Activated CD8-positive, alpha-beta memory T cell treated with anti-CD3 and anti-CD28 coated beads for 48 hours (primary cell): ENCODE results near the gene WFDC9.
"Not testable (repeated sequence)": the region's sequence is repeated elsewhere in the genome, so short reads cannot be mapped to it uniquely, and the experiment has no call there.

ENCODE experiments used
- DNase-seq, 3 experiments: peaks; one replicate each; pipeline ENCODE4 v3.0.0-alpha.2; 2020; ENCODE audit warnings: low read depth in 2 of 3, low spot score in 2 of 3

Gene WFDC9

DNA sequence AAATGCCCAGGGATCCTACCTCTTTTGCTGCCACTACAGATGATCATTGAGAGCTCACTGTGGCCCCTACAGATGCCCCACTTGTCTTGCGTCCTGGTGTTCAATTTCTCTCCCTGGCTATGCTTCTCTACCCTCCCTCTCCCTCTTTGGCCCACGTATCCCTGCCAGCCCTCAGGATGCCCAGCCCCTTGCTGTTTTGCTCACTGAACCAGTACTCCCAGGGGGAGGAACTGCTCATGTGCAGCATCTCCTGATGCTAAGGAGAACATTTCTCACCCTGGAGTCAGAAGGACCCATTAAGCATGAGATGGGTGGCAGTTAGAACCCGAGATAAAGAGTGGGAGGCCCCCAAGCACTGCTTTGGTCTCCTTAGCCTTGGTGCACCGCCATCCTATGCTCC, at the start of gene WFDC9:
WFDC9 (minus strand) TSS at position 101 of the 400 bp plus-strand sequence. CDS start 21,103 bp downstream, outside the sequence.
- DNase-seq = no peak

DNA sequence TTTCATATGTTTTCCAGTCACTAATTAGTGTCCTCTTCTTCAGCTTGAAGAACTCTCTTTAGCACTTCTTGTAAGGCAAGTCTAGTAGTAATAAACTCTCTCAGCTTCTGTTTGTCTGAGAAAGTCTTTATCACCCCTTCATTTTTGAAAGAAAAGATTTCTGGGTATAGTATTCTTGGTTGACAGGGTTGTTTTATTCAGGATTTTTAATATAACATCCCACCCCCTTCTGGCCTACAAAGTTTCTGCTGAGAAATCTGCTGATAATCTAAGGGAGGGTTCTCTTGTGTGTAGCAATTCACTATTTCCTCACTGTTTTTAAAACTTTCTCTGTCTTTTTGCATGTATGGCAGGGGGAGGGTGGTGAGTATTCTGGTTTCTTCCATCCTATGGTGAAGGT, 48.6 kb upstream of the WFDC9 start:
- no peak for DNase-seq

DNA sequence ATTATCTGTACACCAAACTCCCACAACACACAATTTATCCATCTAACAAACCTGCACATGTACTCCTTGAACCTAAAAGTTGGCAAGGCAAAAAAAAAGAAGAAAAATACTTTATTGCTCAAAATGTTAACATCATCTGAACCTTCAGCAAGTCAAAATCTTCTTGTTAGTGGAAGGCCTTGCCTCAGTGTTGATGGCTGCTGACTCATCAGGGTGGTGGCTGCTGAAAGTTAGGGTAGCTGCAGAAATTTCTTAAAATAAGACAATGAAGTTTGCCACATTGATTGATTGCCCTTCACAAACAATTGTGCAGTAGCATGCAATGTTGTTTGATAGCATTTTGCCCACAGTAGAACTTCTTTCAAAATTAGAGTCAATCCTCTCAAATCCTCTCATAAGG, 41.7 kb upstream of the WFDC9 start:
- no peak for DNase-seq

DNA sequence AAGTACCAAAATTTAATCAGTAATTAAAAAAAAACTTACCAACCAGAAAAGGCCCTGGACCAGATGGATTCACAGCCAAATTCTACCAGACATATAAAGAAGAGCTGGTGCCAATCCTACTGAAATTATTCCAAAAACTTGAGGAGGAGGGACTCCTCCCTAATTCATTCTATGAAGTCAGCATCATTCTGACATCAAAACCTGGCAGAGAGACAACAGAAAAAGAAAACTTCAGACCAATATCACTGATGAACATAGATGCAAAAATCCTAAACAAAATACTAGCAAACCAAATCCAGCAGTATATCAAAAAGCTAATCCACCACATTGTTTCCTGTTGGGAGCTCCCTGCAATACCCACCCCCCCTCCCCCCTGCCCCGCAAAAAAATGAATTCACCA, 39.1 kb upstream of the WFDC9 start, which contains the start of gene WFDC11:
WFDC11 (minus strand) TSS at position 101 of the 400 bp plus-strand sequence. CDS start 19,639 bp downstream, outside the sequence.
- no peak for DNase-seq

DNA sequence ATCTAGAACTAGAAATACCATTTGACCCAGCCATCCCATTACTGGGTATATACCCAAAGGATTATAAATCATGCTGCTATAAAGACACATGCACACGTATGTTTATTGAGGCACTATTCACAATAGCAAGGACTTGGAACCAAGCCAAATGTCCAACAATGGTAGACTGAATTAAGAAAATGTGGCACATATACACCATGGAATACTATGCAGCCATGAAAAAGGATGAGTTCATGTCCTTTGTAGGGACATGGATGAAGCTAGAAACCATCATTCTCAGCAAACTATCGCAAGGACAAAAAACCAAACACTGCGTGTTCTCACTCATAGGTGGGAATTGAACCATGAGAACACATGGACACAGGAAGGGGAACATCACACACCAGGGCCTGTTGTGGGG, 26.0 kb upstream of the WFDC9 start:
- DNase-seq = not testable (repeated sequence)

DNA sequence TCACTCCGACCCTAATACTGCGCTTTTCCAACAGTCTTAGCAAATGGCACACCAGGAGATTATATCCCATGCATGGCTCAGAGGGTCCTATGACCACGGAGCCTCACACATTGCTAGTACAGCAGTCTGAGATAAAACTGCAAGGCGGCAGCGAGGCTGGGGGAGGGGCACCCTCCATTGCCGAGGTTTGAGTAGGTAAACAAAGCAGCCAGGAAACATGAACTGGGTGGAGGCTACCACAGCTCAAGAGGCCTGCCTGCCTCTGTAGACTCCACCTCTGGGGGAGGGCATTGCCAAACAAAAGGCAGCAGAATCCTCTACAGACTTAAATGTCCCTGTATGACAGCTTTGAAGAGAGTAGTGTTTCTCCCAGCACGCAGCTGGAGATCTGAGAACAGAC, 20.6 kb upstream of the WFDC9 start:
- DNase-seq = not testable (repeated sequence)

DNA sequence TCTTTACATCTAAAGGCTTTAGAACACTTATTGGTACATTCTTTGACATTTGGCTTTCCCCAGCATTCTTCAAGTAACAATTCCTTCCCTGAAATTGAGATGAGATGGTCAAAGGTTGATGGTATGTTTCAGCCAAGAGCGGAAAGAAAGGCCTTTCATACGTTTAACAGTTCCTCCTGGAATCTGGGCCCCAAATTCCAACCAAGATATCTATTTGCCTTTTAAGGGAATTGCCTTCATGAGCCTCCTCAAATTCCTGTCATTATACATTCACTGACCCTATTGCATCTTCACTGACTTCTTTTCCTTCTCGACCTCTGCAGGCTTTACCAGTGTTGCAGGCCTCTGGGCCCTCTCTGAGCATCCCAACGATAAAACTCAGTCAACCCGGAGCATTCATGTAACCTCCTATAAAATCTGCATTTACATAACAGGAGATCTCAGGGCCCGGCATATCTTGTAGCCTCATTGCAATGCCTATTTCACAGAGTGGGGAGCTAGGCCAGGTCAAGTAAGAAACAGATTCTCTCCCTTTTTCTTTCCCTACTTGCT, 18.3 kb upstream of the WFDC9 start:
- DNase-seq = no peak

DNA sequence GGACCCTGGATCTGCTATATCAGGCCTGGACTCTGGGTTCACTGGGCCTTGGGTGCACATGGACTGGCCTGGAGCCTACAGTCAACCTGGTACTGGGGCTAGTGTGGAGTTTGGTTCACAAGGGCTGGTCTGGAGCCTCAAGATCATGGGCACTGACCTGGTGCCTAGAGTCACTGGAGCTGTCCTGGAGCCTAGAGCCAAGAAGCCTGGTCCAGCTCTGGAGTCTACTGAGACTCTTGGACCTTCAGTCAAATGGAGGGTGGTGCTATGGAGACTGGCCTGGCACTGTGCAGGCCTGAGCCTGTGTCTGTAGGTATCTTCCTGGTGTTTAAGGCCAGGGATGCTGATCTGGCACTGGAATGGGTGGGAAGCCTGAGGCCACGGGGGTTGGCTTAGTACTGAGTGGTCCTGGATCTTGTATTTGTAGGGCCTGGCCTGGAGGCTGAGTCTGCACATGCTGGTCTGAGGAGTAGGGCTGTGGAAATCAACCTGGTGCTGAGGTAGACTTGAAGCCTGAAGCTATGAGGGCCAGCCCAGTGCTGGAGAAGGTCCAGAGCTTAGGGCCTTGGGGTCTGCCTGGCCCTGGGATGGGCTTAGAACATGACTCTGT, 16.5 kb upstream of the WFDC9 start:
- no peak for DNase-seq

DNA sequence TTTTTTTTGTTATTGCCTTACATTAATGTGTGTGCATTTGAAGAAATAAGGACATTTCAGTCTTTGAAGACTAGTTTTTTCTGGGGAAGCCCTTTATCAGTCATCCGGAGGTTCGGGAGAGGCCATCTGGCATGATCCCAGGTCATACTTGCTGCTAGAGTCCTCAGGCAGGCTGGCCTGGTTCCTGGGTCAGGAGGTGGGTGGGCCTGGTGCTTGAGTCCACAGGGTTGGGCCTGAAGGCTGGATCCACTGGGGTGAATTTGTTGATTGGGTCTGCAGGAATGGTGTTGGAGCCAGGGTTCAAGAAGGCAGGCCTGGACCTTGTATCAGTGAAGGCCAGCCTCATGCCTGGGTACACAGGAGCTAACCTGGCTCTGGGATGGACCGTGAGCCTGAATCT, 15.8 kb upstream of the WFDC9 start:
- no peak for DNase-seq

DNA sequence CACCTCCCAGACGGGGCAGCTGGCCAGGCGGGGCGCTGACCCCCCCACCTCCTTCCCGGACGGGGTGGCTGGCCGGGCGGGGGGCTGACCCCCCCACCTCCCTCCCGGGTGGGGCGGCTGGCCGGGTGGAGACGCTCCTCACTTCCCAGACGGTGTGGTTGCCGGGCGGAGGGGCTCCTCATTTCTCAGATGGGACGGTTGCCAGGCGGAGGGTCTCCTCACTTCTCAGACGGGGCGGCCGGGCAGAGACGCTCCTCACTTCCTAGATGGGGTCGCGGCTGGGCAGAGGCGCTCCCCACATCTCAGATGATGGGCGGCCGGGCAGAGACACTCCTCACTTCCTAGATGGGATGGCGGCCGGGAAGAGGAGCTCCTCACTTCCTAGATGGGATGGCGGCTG, 14.8 kb upstream of the WFDC9 start:
- DNase-seq = not testable (repeated sequence)

DNA sequence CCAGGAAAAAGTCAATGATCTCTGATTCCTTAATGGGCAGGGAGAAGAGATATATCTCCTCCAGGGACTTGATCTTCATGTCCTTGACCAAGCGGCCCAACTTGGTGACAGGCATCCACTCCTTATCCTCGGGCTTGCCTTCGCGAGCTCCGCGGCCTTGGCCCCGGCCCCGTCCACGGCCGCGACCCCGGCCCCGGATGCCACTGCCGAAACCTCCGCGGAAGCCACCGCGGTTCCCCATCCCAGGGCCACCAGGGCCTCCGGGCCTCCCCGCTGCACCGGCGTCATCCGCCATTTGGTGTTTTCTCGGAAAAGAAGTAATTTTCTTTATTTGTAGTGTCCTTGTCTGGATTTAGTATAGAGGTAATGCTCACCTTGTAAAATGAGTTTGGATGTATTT, 10.0 kb upstream of the WFDC9 start:
- not testable (repeated sequence) for DNase-seq

DNA sequence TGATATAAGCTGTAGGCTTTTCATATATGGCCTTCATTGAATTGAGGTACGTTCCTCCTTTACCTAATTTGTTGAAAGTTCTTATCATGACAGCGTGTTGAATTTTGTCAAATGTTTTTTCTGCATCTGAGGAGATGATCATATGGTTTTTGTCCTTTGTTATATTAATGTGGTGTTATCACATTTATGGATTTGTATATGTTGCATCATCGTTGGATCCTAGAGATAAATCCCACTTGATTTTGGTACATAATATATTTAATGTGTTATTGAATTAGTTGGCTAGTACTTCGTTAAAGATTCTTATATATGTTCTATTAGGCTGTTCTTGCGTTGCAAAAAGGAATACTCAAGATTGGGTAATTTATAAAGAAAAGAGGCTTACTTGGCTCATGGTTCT, 8.6 kb upstream of the WFDC9 start:
- DNase-seq = no peak

DNA sequence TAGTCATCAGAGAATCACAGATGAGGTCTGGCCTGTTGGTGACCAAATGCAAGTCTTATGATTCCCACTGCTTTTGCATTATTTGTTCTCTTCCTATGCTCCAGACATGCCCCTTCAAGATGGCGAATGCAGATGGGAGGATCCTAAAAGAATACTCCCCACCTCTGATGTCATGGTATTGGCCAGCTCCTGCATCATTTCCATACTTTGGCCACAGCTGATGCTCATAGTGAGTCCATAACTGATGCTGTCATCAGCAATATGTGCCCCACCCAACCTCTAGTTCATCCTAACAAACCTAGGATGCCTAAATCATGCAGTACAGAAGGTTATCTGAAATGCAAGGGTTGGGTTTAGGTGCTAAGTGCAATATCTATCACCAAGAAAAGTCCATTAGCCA, 5.4 kb upstream of the WFDC9 start:
- no peak for DNase-seq

DNA sequence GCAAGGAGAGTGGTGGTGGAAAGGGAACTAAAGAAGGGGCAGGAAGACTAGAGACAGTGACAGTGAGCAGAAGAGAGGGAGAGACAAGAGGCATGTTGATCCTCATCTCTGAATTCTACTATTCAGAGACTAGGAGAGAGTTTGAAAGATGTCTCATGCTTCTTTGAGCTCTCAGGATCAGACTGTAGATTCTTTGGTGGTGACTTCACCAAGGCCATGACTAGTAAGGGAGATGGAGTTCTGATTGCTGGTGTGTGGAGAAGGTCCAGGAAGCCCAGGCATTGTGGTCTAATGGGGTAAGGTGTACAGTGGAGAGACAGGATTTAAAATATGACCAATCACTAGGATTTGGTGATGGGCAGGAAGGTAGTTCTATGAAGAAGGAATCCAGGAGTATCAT, 713 bp downstream of the WFDC9 start:
- no peak for DNase-seq

DNA sequence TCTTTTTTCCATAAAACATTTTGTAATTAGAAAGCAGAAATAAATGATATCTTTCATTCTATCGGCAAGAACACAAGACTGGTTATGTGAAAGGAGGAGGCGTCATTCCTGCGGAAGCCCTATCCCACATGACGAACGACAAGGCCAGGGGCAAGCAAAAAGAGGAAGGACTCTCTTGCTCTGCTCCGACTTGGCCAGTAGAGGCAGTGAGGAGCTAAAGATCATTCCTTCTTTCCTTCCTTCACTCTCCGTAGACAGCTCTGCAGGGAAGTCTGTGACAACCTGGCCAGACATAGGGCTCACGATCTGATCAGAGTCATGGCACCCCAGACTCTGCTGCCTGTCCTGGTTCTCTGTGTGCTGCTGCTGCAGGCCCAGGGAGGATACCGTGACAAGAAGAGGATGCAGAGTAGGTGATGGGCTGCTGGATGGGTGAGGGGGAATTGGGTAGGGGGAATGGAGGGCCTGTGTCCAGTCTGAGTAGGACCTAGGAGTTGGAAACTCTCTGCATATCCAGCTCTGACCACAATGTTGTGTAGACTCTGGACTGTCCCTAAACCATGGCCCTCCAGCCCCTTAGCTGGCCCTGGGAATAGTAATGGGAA, 1.5 kb downstream of the WFDC9 start, which contains the start of gene WFDC10A:
WFDC10A (plus strand) TSS at position 244 of the 605 bp plus-strand sequence; CDS start at position 319, 75 bp downstream.
- no peak for DNase-seq

DNA sequence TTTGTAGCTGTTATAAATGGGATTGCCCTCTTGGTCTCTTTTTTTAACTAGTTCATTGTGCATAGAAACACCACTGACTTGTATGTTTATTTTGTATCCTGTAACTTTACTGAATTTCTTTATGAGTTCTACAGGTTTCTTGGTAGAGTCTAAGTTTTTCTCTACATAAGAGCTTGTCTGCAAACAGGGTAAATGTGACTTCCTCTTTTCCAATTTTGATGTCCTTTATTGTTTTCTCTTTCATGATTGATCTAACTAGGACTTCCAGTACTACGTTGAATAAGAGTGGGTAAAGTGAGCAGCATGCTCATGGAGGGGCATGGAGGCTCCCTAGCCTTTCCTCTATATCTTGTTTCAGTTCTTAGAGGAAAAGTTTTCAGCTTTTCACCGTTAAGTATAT, 4.5 kb downstream of the WFDC9 start:
- no peak for DNase-seq

DNA sequence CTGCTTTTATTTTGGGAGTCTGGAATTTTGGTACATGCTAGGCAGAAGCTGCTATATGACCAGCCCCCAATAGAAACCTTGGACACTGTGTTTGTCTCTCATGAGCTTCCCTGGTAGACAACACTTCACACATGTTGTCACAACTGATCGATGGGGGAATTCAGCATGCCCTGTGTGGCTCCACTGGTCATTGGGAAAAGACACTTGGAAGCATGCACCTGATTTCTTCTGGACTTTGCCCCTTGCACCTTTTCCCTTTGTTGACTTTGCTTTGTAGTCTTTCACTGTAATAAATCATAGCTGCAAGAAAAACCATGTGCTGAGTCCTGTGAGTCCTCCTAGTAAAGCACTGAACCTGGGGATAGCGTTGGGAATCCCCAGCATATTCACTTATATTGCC, 9.5 kb downstream of the WFDC9 start:
- DNase-seq = no peak

DNA sequence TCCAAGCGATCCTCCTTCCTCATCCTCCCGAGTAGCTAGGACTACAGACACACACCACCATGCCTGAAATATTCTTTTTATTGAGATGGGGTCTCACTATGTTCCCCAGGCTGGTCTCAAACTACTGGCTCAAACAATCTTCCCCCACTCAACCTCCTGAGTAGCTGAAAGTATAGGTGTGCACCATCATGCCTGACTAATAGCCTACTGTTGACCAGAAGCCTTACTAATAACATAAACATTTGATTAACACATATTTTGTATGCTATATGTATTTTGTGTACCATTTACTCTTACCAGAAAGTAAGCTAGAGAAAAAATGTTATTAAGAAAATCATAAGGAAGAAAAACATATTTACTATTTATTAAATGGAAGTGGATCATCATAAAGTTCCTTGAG, 13.5 kb downstream of the WFDC9 start:
- no peak for DNase-seq

DNA sequence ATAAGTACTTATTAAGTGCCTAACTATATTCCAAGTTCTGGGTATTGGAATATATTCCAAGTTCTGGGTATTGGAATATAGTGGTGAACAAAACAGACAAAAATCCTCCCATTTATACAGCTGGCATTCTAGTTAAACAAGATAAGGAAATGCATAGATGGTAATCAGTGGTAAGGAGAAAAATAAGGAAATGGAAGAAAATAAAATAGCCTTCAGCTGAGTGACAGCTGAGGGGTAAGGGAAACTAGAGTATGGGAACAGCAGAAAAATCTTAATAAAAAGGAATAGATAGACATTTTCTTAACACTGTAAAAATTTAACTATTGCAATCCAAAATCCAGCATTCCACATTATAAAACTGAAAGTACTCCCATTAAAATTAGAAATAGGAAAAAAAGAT, 18.8 kb downstream of the WFDC9 start:
- no peak for DNase-seq

DNA sequence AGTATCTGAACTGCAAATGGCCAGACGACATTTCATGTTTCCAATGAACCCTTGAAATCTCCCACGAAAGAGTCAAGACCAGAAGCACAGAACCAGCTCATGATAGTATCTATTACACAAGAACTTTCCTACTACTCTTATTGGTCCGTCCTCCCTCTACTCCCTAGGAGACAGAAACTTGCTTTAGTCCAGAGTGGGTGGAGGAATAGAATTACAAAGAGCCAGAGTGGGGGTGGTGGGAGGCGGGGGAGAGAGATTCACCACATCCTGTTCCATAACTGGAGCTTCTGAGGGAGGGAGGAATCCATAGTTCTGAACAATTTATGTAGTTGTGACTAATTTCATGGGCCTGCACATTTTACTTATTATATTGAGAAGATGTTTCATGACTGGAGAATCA, 20.0 kb downstream of the WFDC9 start:
- DNase-seq = peak; percentile 5 to 26 (median 14)

DNA sequence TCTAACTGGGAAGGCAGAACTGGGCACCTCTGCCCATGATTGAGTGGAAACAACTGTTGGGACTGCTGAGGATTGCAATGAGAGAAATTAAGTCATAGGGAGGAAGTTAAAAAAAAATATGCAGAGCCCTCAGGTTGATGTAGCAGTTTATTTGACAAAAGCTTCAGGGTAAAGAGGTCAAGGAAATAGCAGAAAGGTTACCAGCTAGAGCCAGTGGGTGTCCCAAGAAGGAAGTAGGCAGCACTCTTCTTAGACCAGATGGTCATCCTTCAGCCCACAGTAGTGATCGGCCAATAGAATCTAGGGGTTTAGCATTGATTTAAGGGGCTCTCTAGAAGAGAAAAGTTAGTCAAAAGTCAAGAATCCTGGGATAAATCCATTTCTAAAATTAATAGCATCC, 23.3 kb downstream of the WFDC9 start:
- no peak for DNase-seq

DNA sequence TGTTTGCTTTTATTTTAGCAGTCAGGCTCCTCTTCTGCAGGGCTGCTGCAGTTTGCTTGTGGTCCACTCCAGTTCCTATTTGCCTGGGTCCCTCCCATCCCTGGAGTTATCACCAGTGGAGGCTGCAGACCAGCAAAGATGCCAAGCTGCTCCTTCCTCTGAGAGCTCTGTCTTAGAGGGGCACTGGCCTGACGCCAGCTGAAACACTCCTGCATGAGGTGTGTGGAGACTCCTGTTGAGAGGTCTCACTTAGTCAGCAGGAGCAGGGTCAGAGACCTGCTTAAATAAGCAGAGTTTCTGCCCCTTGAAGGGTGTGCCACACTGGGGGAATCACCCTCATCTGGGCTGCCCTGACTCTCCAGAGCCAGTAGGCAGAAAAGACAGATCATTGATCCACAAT, 35.8 kb downstream of the WFDC9 start:
- no peak for DNase-seq

DNA sequence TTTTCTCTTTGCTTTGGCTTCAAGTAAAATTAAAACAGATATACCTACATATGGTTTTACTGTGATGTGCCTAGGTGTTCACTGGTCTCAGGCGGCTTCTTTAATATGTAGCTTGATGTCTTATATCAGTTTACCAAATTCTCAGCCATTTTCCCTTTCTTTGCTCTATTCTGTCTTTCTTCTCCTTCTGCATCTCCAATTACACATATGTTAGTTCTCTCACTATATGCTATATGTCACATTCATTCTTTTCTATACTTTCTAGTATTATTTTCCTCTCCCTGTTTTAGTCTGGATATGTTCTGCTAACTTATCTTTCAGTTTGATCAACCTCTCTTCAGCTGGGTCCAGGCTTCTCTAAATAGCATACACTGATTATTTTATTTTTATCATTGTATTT, 37.6 kb downstream of the WFDC9 start:
- DNase-seq = no peak
